GM10847 (cell line): ENCODE data around the gene ATOX1.

Experiments used
- POLR2A ChIP-seq: IDR thresholded peaks from 2 replicates; pipeline ENCODE4 v1.6.1; 2011; ENCODE audit not compliant: insufficient read length; ENCODE audit errors: extremely low read depth

The ATOX1 gene

DNA sequence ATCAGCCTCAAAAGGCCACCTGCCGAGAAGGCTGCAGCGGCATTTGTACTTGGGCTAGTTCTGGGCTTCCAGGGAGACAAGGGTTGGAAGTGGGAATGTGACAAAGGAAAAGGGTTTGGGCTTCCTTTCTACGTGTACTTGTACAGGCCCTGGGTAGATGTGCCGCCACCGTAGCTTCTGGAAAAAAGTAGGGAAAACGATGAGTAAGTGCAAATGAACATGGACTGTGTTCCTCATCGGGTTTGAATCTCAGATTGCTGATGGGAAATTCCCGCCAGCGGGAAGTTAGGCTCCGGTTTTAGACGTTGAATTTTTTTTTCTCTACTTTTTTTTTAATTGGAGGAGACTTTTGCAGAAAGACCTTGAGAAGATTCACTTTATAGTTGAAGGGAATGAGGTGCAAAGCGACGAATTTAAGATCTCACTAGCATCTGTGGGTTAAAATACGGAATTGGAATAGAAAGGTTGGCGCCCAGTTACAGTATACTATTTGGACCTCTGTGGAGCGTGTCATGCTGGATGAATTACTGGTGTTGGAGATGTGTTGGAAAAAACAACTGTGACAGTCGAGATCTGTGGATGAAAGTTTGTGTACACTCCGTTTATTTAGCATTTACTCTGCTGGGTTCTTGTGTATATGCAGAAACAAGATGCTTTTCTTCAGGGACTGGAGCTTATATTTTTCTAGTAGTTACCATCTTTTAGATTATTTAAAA is 14.6 kb upstream of the ATOX1 start:
- no peak for TF ChIP-seq POLR2A

DNA sequence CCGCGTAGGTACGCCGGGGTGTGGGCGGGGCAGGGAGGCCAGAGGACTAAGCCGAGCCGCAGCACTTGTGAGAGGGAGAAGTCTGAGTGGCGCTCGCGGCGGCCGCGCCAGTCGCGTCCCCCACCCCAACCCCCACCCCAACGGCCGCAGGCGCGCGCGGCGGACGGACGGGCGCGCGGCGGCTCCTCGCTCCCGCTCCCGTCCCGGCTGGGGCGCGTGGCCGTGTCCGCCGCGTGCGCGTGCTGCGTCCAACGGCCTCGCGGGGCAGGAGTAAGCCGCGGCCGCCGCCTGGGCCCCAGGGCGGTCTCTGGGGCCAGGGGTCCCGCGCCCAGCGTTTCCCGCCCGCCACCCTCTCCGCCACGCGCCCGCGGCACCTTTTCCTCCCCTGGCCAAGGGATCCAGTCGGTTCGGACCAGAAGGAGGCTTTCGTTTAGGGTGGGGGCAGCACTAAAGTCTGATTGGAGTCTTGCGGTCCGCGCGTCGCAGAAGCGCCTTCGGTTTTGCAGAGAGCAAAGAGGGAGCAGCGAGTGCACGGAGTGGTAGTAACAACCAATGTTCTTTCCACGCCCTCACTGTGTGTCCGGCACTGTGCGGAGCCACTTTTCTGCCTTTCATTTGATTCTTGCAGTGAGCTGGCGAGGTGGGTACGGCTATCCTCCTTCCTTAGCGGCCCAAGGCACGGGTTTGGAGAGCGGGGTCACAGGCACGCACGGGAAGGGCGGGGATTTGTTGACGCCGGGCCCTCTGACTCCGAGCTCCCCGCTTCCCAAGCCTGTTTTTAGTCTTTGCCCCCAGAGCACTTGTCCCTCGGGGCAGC is 13.8 kb upstream of the ATOX1 start:
- TF ChIP-seq POLR2A, result no peak

DNA sequence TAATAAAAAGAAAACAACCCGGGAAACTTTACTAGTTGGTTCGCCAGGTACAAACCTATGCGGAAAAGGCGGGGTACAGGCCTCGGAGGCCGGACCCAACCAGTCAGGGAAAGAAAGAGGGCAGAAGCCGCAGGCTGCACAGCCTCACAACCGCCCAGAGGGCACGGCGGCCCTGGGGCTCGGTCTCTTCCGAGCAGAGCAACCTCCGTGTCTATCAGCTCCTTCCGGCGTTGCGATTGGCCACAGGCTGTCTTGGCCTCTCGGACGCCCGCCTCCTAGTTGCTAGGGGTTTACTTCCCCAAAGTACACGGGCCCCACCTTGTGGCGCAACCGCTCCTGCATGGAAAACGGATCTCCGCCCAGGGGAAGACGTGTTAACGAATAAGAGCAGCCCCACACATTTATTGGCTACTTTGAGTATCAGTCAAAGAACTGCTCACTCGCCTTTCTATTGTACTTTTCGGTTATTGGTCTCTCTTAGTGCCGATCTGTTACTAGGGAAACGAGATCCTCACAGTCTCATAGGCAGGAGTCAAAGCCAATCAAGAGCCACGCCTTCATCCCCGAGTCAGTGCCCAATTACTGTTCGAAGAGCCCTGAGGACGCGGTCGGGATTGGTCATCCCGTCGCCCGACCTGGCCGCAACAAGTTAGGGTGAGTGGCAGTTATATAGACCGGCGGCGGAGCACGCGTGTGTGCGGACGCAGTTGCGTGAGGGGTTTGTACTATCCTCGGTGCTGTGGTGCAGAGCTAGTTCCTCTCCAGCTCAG is 13.0 kb upstream of the ATOX1 start, which contains the start of gene G3BP1:
Gene G3BP1 (plus strand): TSS at position 696 of the 770 bp plus-strand sequence. CDS start 14,667 bp downstream, outside the sequence.
- peak; percentile 99 for TF ChIP-seq POLR2A

DNA sequence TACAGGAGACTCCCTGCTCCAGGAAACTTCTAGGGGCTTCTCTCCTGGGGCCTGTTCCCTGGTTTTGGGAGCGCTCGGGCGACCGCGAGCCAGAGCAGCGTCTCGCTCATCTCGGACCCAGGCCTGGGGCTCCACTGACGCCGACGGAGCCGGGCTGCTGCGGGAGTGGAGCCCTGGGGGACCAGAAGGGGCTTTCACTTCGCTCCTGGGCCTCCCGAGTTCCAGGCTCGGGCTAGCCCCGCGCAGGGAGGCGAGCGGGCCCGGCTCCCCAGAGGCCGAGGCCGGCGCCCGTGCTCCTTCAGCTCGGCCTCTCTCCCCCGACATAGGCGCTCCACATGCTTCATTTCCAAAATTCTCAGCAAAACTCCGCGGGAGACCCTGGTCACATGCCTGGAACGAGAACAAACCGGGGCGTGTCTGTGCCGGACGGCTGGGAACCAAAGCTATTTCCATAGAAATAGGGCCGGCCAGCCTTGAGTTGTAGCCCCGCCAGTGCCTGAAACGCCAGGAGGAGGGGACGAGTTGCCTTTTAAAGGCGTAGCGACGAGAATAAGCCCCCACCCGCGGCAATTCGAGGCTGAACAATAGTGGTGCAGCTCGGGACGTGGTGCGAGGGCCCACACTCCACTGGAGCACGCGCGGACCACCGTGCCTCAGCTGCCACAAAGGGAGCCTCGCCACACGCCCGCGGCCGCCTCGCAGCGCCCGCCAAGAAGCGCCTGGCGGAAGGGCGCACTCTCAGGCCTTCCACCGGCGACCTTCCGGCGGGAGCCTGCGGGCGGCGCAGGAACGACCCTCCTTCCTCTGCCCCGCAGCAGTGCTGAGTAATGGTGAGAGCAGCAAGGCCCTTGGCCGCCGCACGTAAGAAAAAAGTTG is 12.2 kb upstream of the ATOX1 start:
- peak; percentile 54 for TF ChIP-seq POLR2A

DNA sequence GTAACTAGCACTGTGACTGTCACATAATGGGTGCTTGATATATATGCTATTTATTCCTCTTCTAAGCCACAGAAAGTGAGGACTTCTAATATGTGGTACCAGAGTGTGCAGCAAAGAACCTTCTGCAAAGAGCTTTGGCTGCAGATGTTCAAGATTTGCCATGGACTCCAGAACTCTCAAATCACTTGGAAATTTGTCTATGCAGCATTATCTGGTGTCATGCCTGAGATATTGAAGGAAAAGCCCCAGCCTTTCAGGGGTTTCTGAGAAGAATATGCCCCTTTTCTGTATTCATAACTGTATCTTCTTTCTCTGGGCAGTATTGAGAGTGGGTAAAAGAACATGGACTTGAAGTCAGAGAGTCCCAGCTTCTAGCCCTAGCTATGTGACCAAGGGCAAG is 8.5 kb upstream of the ATOX1 start:
- TF ChIP-seq POLR2A, result no peak

DNA sequence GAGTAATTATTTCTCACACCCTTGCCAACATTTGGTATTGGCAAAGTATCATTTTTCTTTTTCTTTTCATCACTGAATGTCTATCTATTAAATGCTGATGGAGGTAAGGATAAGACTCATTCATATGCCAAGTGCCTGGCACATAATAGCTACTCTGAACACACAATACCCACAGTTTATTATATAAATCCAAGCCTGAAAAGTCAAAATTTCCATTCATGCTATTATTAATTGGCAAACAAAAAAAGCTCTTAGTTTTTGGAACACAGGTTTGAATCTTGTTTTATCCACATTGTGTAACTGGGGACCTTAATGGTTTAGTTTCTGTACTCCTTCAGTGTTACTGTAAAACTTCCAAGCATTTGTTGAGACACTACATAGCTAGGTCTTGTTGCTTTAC is 6.4 kb upstream of the ATOX1 start:
- TF ChIP-seq POLR2A, result no peak

DNA sequence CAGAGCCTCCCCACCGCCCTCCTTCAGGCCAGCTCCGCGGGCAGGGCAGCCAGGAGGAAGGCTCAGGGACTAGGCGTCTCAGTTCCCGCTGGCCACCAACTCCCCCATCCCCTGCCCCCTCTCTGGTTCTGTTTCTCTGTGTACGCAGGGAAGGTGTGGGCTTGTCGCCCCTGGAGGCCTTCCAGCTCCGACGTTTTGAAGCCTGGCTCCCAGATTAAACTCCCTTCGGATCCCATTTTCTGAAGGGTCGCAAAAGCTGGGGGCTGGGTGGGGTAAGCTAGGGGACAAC is 346 bp downstream of the ATOX1 start:
- TF ChIP-seq POLR2A, result no peak

DNA sequence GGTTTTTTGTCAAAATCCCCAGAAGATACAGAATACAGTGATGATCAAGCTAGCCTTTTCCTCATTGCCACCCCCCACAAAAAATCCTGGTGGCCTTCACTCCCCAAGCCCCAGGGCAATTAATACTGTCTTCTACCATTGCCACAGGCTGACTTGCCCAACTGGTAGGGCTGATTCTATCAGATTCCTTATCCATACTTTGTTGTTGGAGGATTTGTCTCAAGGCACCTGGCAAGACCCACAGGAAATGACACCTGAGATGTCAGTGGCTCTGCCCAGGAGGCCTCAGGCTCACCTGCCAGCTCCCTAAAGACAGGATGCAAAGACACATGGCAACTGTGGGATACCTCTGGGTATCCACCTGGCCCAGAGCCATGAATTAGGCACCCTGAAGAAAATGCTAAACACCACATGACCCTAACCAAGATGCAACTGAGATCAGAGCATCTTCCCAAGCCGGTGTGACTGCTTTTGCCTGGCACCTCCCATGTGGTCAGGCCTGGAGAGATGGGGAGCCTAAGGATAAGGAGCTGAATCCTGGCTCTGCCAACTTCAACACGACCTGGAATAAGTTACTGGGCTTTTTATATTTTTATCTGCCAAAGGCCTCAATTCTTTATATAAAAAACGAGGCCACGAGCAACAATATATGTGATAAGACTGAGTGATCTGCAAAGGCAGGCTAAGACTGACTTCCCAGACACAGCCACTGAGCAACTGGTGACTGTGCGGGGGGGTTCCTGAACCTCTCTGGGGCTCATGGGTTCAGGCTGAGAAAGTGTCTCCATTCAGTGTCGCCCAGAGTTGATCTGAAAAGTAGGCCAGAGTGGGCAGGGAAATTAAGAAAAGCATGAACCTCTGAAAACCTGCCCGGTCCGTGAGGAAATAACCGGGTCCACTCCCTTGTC is 944 bp downstream of the ATOX1 start:
- TF ChIP-seq POLR2A, result no peak

DNA sequence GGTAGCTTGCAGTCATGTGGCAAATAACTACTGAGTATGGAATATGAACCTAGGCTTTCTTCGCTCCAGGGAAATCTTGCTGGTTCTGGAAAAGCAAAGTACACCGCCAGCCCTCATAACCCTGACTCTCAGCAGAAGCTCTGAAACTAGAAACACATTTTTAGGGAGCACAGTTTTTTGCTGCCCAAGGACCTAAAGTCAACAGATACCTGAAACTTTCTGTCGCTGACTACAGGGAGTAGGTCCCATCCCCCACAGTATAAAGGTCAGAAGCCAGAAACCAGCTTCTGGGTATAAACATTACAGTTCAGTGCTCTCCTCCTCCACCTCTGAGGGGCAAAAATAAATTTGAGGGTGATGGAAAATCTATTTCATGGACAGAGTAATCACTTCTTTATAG is 3.0 kb downstream of the ATOX1 start:
- TF ChIP-seq POLR2A, result no peak

DNA sequence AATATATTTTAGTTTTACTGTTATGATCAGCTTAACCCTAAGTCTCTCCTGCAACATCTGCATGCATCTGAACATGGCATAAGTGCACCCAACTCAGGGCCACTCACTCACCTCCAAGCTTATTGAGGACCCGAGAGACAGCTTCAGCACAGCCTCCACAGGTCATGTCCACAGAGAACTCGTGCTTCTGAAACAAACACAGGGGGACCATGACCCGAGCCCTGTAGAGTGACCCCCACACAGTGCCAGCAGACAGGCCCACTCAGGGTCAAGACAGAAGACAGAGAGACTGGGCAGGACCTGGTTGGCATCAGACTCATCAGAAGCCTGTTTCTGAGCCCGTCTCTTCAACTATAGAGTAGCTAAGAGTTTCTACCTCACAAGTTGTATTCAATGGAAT is 6.8 kb downstream of the ATOX1 start:
- TF ChIP-seq POLR2A, result no peak

DNA sequence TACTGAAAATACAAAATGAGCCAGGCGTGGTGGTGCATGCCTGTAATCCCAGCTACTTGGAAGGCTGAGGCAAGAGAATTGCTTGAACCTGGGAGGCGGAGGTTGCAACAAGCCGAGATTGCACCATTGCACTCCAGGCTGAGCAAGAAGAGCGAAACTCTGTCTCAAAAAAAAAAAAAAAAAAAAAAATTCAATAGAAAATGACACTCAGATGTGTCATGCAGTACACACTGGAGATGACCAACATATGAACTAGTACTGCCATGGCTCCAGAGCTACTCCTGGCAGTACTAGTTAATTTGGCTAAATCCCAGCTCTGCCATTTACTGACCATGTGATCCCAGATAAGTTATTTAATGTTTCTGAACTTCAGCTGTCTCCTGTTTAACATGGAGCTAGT is 7.3 kb downstream of the ATOX1 start:
- no peak for TF ChIP-seq POLR2A

DNA sequence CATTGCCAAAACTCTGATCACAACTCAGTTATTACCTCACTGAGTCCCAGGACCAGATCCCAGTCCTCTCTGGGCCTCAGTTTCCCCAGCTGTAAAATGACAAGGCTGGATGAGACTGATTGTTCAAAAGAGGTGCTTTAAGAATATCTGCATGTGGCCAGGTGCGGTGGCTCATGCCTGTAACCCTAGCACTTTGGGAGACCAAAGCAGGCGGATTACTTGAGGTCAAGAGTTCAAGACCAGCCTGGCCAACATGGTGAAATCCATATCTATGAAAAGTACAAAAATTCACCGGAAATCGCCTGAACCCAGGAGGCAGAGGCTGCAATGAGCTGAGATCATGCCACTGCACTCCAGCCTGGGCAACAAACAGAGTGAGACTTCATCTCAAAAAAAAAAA is 8.3 kb downstream of the ATOX1 start:
- TF ChIP-seq POLR2A, result no peak

DNA sequence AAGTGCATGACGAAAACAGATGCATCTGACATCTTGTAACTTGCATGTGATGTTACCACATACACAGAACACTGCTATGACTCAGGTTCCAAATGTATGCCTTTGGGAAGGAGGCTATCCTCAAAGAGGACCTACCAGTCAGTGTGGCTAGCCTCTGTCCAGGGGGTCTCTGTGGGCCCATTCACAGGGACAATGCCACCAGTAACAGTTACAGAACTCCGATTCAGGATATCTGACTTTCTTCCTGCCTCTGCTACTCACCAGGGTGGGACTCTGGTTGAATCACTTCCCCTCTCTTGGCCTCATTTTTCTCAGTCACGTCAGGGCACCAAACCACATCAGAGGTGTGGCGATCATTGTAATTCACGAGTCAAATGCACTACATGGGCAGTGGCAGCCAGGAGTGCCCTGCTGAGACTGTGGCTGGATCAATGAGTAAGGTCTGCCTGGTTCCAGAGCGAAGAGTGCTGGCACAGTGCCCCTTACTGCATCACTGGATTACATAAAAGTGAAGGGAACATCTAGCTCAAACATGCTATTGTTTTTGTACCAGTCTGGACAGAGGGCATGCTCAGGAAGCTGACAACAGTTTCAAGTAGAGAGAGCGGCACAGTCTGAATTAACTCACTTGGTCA is 13.2 kb downstream of the ATOX1 start:
- TF ChIP-seq POLR2A, result no peak
